B cell (primary cell): ENCODE results near the gene PDPK1. TPM values are rescaled to one million over a fixed set of nuclear protein-coding genes. Genes with fewer than 3 reads are reported as not detected.

Experiments used
- ATAC-seq: fragments of 200-7000 bp; cut with Tn5 transposase; one replicate; pipeline ENCODE4 v1.10.0; 2021; ENCODE audit warnings: low read depth, mild to moderate bottlenecking, moderate number of reproducible peaks, moderate library complexity
- CTCF ChIA-PET: fragments of 350-600 bp; sonication (Branson Sonifier 250); formaldehyde crosslinking; loops from one replicate; lab custom pipeline; 2021; ENCODE audit warnings: antibody characterized with exemption, inconsistent platforms; lab: Charles Lee
- POLR2A ChIA-PET: fragments of 350-600 bp; sonication (Branson Sonifier 250); formaldehyde crosslinking; loops from one replicate; lab custom pipeline; 2021; ENCODE audit warnings: antibody characterized with exemption; lab: Charles Lee
- DNase-seq: peaks from one replicate; pipeline ENCODE4 v3.0.0; 2013
- H2AFZ ChIP-seq: 2 replicates; pipeline ENCODE4 v1.6.1; 2012; ENCODE audit warnings: mild to moderate bottlenecking, low read depth, low read length; ENCODE audit not compliant: insufficient read depth, poor library complexity, severe bottlenecking
- H3K27ac ChIP-seq, 2 donors: 1 replicate in 1 of 2; 2 replicates in 1 of 2; pipeline ENCODE4 v1.5.1; 2012 to 2013; ENCODE audit warnings: low read length in 2 of 2, mild to moderate bottlenecking in 2 of 2, moderate library complexity in 1 of 2
- H3K27me3 ChIP-seq, 4 experiments: fragments of 200-600 bp in 1 of 4; sonication (generic) in 1 of 4; replicated peaks in 1 of 4; 1 replicate in 2 of 4; 2 replicates in 2 of 4; pipeline versions ENCODE4 v1.6.1 to v1.7.0; 2013 to 2016; ENCODE audit warnings: low read length in 3 of 4, mild to moderate bottlenecking in 2 of 4, mixed read lengths in 1 of 4, moderate library complexity in 1 of 4; ENCODE audit not compliant: insufficient read depth in 4 of 4, control insufficient read depth in 3 of 4; ENCODE audit errors: control extremely low read depth in 1 of 4
- H3K36me3 ChIP-seq, 2 experiments: replicated peaks in 1 of 2; 1 replicate in 1 of 2; 2 replicates in 1 of 2; pipeline versions ENCODE4 v1.6.1 to v1.7.1; 2013; ENCODE audit warnings: low read length in 1 of 2; ENCODE audit not compliant: insufficient read depth in 2 of 2, control insufficient read depth in 1 of 2; ENCODE audit errors: control extremely low read depth in 1 of 2, extremely low read depth in 1 of 2
- H3K4me1 ChIP-seq, 2 donors: fragments of 200-600 bp in 1 of 2; sonication (generic) in 1 of 2; 1 replicate in 1 of 2; 2 replicates in 1 of 2; pipeline versions ENCODE4 v1.5.1 to v1.6.1; 2013 to 2017; ENCODE audit warnings: low read length in 2 of 2; ENCODE audit not compliant: control insufficient read depth in 2 of 2, insufficient read depth in 2 of 2
- H3K4me2 ChIP-seq: replicated peaks from 2 replicates; pipeline ENCODE3; 2012; ENCODE audit warnings: mild to moderate bottlenecking, low read depth, low read length; ENCODE audit not compliant: poor library complexity, severe bottlenecking
- H3K4me3 ChIP-seq, 5 experiments: fragments of 200-600 bp in 1 of 5; sonication (generic) in 1 of 5; 1 replicate in 3 of 5; 2 replicates in 2 of 5; pipeline versions ENCODE4 v1.5.1 to v1.7.0; 2011 to 2016; ENCODE audit warnings: low read length in 4 of 5, mild to moderate bottlenecking in 4 of 5, low read depth in 2 of 5, control low read depth in 1 of 5, moderate library complexity in 1 of 5; ENCODE audit not compliant: insufficient read depth in 1 of 5; ENCODE audit errors: control extremely low read depth in 1 of 5, extremely low read depth in 1 of 5
- H3K79me2 ChIP-seq: fragments of 200-600 bp; sonication (generic); one replicate; pipeline ENCODE4 v1.6.0; 2016; ENCODE audit warnings: low read length; ENCODE audit not compliant: control insufficient read depth, insufficient read depth
- H3K9ac ChIP-seq: fragments of 200-600 bp; sonication (generic); 2 replicates; pipeline ENCODE4 v1.6.1; 2017; ENCODE audit warnings: mild to moderate bottlenecking, low read length, moderate library complexity
- H3K9me3 ChIP-seq, 3 donors: one replicate each; pipeline versions ENCODE4 v1.6.1 to v1.7.1; 2013; ENCODE audit warnings: low read length in 2 of 3; ENCODE audit not compliant: control insufficient read depth in 2 of 3, insufficient read depth in 1 of 3; ENCODE audit errors: control extremely low read depth in 1 of 3
- H4K20me1 ChIP-seq: 2 replicates; pipeline ENCODE4 v1.6.0; 2012; ENCODE audit warnings: mild to moderate bottlenecking, low read length; ENCODE audit not compliant: insufficient read depth, control insufficient read depth, poor library complexity, severe bottlenecking
- H3K27ac Mint-ChIP-seq: one replicate; pipeline ENCODE4 v1.8.0; 2021; ENCODE audit warnings: mixed read lengths
- H3K27me3 Mint-ChIP-seq: one replicate; pipeline ENCODE4 v1.8.0; 2021; ENCODE audit warnings: mixed read lengths
- H3K4me1 Mint-ChIP-seq: one replicate; pipeline ENCODE4 v1.8.0; 2021; ENCODE audit warnings: mixed read lengths
- H3K4me3 Mint-ChIP-seq: one replicate; pipeline ENCODE4 v1.8.0; 2021; ENCODE audit warnings: mixed read lengths
- H3K9me3 Mint-ChIP-seq: one replicate; pipeline ENCODE4 v1.8.0; 2022; ENCODE audit warnings: mixed read lengths; ENCODE audit not compliant: insufficient read depth
- EZH2 ChIP-seq: IDR thresholded peaks from 2 replicates; pipeline ENCODE4 v1.6.1; 2012; ENCODE audit warnings: borderline replicate concordance, low read depth, mild to moderate bottlenecking, moderate library complexity, low read length; ENCODE audit not compliant: insufficient read depth, poor library complexity, severe bottlenecking
- WGBS: methylation state at CpG from one replicate; pipeline ENCODE4 v1.1.5; 2013; ENCODE audit warnings: missing lambda C conversion rate; ENCODE audit not compliant: insufficient coverage; 5-methylcytosine and 5-hydroxymethylcytosine counted together
- intact Hi-C: fragments of 100-400 bp; cut with micrococcal nuclease; formaldehyde crosslinking; loops from one replicate; pipeline ENCODE4 v1.10.0; 2022
- polyA plus RNA-seq: library from polyadenylated mRNA; depleted of rRNA; stranded (reverse); fragments of >200 nt; gene quantifications from 2 replicates; pipeline ENCODE4 v1.2.3, GENCODE V29; 2012
- total RNA-seq, 2 donors: library from RNA; stranded (reverse); fragments of 120-200 nt in 1 of 2; gene quantifications; 1 replicate in 1 of 2; 2 replicates in 1 of 2; pipeline versions ENCODE4 v1.2.3 to v1.2.4, GENCODE V29; 2013 to 2022
- TF ChIP-seq, protein P1 (sequence below): fragments of 200-600 bp; IDR thresholded peaks from one replicate; pipeline ENCODE4 v1.8.0; 2022; ENCODE audit warnings: antibody characterized with exemption, mild to moderate bottlenecking

Gene PDPK1
- total and polyA plus RNA-seq, 2 donors (not counting 1 experiment from before 2014, with no cell fraction given) = 32.5 to 84.1 TPM

DNA sequence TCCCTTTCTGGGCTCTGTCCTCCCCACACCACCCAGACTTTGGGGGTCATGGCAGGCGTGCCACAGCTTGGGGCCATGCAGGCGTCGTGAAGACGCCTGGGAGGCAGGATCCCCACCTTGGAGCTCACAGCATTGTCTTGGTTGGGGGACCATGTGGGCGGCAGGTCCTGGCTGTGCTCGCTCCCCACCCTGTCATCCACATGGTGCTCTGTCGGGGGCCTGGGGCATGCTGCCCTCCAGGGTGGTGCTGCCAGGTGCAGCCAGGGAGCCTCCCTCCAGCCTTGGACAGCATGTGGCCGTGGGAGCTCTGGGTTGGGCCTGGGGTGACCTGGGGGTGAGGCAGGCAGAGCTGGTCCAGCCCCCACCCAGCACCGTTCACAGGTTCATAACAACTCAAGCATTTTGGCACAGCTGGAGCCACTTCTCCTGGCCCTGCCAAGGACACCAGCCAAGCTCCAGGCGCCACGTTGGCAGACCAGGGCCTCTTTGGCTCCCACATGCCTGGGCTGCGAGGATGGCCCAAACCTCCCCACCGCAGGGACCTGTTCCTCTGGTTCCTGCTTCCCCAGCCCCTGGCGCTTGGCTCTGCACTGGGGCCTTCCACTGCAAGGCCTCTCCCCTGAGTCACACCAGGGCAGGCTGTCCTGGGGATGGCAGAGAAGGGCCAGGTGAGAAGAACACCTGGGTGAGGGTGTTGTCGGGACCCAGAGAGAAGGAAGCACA lies 39.1 kb upstream of the PDPK1 start:
- no peaks in the 10 kb centered on the region for H3K27me3 Mint-ChIP-seq
- H3K9ac ChIP-seq = no peak overlapping the region

GRCh38 chr16:2499454-2499853 lies 38.4 kb upstream of the PDPK1 start:
- H3K4me1 Mint-ChIP-seq = peaks cover 2% of the 10 kb centered on the region

More for the DNA sequence above, 39.1 kb upstream of the PDPK1 start:
- peaks cover 0 to 4% of the 10 kb centered on the region in 2 experiments for H3K36me3 ChIP-seq
- no peaks in the 10 kb centered on the region for H3K9me3 ChIP-seq
- TF ChIP-seq EZH2 = no peak
- TF ChIP-seq, protein P1, sequence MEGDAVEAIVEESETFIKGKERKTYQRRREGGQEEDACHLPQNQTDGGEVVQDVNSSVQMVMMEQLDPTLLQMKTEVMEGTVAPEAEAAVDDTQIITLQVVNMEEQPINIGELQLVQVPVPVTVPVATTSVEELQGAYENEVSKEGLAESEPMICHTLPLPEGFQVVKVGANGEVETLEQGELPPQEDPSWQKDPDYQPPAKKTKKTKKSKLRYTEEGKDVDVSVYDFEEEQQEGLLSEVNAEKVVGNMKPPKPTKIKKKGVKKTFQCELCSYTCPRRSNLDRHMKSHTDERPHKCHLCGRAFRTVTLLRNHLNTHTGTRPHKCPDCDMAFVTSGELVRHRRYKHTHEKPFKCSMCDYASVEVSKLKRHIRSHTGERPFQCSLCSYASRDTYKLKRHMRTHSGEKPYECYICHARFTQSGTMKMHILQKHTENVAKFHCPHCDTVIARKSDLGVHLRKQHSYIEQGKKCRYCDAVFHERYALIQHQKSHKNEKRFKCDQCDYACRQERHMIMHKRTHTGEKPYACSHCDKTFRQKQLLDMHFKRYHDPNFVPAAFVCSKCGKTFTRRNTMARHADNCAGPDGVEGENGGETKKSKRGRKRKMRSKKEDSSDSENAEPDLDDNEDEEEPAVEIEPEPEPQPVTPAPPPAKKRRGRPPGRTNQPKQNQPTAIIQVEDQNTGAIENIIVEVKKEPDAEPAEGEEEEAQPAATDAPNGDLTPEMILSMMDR = no peak
- H2AFZ ChIP-seq = no peak overlapping the region
- H3K4me3 Mint-ChIP-seq = no peak overlapping the region
- H3K4me2 ChIP-seq = no peak overlapping the region
- DNase-seq = no peak
- no peaks in the 10 kb centered on the region for H3K9me3 Mint-ChIP-seq
- no peak overlapping the region for H3K27ac ChIP-seq
- peaks cover 2% of the 10 kb centered on the region for H3K4me1 Mint-ChIP-seq
- intact Hi-C loops = no loop called here
- ChIA-PET POLR2A (no interaction called here), CTCF (interaction anchor here (0.9 to 1.1 kb wide), 2 partner anchors 169 to 304 kb away, joined by 3 read pairs; no protein-coding TSS in a partner anchor)
- H3K79me2 ChIP-seq = peaks cover 22% of the 10 kb centered on the region
- peaks cover 0 to 8% of the 10 kb centered on the region in 2 donors for H3K4me1 ChIP-seq
- H3K27me3 ChIP-seq = no peaks in the 10 kb centered on the region
- H3K4me3 ChIP-seq = no peak overlapping the region
- no peak for ATAC-seq
- 98% methylated on average over 15 of the region's 15 CpGs for WGBS
- H3K27ac Mint-ChIP-seq = no peak overlapping the region
- no peaks in the 10 kb centered on the region for H4K20me1 ChIP-seq

More at GRCh38 chr16:2499454-2499853, 38.4 kb upstream of the PDPK1 start:
- Histone ChIP-seq H3K4me3 (no peak overlapping the region), H3K27me3 (no peaks in the 10 kb centered on the region), H3K27ac (no peak overlapping the region), H3K36me3 (peaks cover 0 to 4% of the 10 kb centered on the region in 2 experiments), H3K9ac (no peak overlapping the region), H3K4me2 (no peak overlapping the region), H3K4me1 (peaks cover 0 to 8% of the 10 kb centered on the region in 2 donors), H2AFZ (no peak overlapping the region), H3K9me3 (no peaks in the 10 kb centered on the region), H3K79me2 (peaks cover 22% of the 10 kb centered on the region), H4K20me1 (no peaks in the 10 kb centered on the region)
- TF ChIP-seq EZH2 = no peak
- TF ChIP-seq, protein P1 = no peak
- intact Hi-C loops = no loop called here
- ATAC-seq (no peak), DNase-seq (no peak)
- Mint-ChIP-seq H3K4me3 (no peak overlapping the region), H3K27me3 (no peaks in the 10 kb centered on the region), H3K9me3 (no peaks in the 10 kb centered on the region), H3K27ac (no peak overlapping the region)
- ChIA-PET POLR2A (no interaction called here), CTCF (interaction anchor here (0.9 to 3.0 kb wide), 5 partner anchors 11 to 306 kb away, joined by 3 to 41 read pairs (median 9); partner anchors contain the start of gene ECI1)
- WGBS = 100% methylated on average over 1 of the region's 6 CpGs
